ENCODE measurements around the gene TMEM14B. TPM values are rescaled to one million over a fixed set of nuclear protein-coding genes. Genes with fewer than 3 reads are reported as not detected.
"Not testable (repeated sequence)": the region's sequence is repeated elsewhere in the genome, so short reads cannot be mapped to it uniquely, and the experiment has no call there.

TMEM14B gene
- total and polyA plus RNA-seq, 9 of the 15 experiments (the other 6 are each of a cell fraction or from before 2014, with no cell fraction given), result 174 to 862 (median 263) TPM

DNA sequence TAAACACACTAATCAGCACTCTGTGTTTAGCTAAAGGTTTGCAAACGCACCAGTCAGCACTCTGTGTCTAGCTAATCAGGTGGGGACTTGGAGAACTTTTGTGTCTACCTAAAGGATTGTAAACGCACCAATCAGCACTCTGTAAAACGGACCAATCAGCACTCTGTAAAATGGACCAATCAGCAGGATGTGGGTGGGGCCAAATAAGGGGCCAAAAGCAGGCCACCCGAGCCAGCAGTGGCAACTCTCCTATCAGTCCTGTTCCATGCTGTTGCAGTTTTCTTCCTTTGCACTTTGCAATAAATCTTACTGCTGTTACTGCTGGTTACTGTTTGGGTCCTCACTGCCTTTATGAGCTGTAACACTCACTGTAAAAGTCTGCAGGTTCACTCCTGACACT is 6.0 kb upstream of the TMEM14B start:
- in situ Hi-C loops (cut with MboI); H3K27ac ChIP-seq (ENCODE audit: extremely low read depth, low read depth, low read length); H3K27me3 ChIP-seq (ENCODE audit: control insufficient read depth in 2 of 2, insufficient read depth in 2 of 2, low read length in 2 of 2); H3K4me2 ChIP-seq (ENCODE audit: insufficient read depth, low read length); FAIRE-seq; H3K9me1 ChIP-seq (ENCODE audit: control insufficient read depth, insufficient read depth, low read length); H3K4me3 ChIP-seq; DNase-seq (ENCODE audit: extremely low read depth in 1 of 4, low spot score in 3 of 4); H3K36me3 ChIP-seq (ENCODE audit: control insufficient read depth, insufficient read depth, low read length); H4K20me1 ChIP-seq (replicated peaks; ENCODE audit: control insufficient read depth, insufficient read depth, low read length); CTCF ChIA-PET (ENCODE audit: low intra/inter-chr PET ratio); intact Hi-C loops (cut with micrococcal nuclease); H2AFZ ChIP-seq (ENCODE audit: low read depth, low read length); H3K9me3 ChIP-seq (replicated peaks; ENCODE audit: control insufficient read depth, insufficient read depth, low read depth, low read length); H3K79me2 ChIP-seq (ENCODE audit: control insufficient read depth, insufficient read depth, low read length); BruUV-seq (replicated peaks); H3K9ac ChIP-seq (ENCODE audit: insufficient read depth in 1 of 2, low read depth in 2 of 2, low read length in 2 of 2): not testable (repeated sequence)
- peaks cover 11 to 18% of the 10 kb centered on the region in 2 experiments for H3K4me1 ChIP-seq (replicated peaks in 1 of 2; ENCODE audit: control insufficient read depth in 2 of 2, insufficient read depth in 2 of 2, low read length in 2 of 2)
- POLR2A ChIA-PET, result interaction anchor here (0.6 to 2.0 kb wide), 4 partner anchors 8 to 641 kb away, joined by 3 to 10 read pairs (median 6); partner anchors contain the start of gene TMEM14C
- WGBS (ENCODE audit: insufficient coverage, low coverage, missing lambda C conversion rate), result 66% methylated on average over 4 of the region's 4 CpGs
- TF ChIP-seq ASH1L (IDR thresholded peaks at IDR 0.05; ENCODE audit: borderline replicate concordance, low read depth, partially characterized antibody) (peak; percentile 53), CC2D1A (IDR thresholded peaks at IDR 0.05) (peak; percentile 58), NFYB (IDR thresholded peaks at IDR 0.05; ENCODE audit: extremely low read depth, insufficient read length) (peak; percentile 91), RBM25 (IDR thresholded peaks at IDR 0.05; ENCODE audit: low read depth, low read length, severe bottlenecking) (peak; percentile 82), C11orf30 (IDR thresholded peaks at IDR 0.05; ENCODE audit: low read depth) (peak; percentile 48), SP1 (CRISPR knock-in tag; IDR thresholded peaks at IDR 0.05) (peak; percentile 60; the same call in 1 of the 2 replicates), MAFG (tag; conservative IDR thresholded peaks at IDR 0.05) (peak; percentile 15; the same call in 1 of the 2 replicates), ZNF316 (IDR thresholded peaks at IDR 0.05) (peak; percentile 81)
- TF ChIP-seq, protein P1, sequence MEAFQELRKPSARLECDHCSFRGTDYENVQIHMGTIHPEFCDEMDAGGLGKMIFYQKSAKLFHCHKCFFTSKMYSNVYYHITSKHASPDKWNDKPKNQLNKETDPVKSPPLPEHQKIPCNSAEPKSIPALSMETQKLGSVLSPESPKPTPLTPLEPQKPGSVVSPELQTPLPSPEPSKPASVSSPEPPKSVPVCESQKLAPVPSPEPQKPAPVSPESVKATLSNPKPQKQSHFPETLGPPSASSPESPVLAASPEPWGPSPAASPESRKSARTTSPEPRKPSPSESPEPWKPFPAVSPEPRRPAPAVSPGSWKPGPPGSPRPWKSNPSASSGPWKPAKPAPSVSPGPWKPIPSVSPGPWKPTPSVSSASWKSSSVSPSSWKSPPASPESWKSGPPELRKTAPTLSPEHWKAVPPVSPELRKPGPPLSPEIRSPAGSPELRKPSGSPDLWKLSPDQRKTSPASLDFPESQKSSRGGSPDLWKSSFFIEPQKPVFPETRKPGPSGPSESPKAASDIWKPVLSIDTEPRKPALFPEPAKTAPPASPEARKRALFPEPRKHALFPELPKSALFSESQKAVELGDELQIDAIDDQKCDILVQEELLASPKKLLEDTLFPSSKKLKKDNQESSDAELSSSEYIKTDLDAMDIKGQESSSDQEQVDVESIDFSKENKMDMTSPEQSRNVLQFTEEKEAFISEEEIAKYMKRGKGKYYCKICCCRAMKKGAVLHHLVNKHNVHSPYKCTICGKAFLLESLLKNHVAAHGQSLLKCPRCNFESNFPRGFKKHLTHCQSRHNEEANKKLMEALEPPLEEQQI (IDR thresholded peaks at IDR 0.05), result 0 out of 2 replicates have a peak, but pooled peaks have one; percentile 57
- ATAC-seq, result peak; percentile 36
